Lower leg skin (tissue), 4 donors: ENCODE measurements around the gene TCF7L1. TPM values are rescaled to one million over a fixed set of nuclear protein-coding genes. Genes with fewer than 3 reads are reported as not detected.

Experiments used
- DNase-seq, 2 donors: peaks; one replicate each; pipeline ENCODE4 v3.0.0-alpha.2; 2019; ENCODE audit warnings: low spot score in 2 of 2
- H3K4me3 ChIP-seq: fragments of 200-600 bp; sonication (generic); 2 replicates; pipeline ENCODE4 v1.5.1; 2017; ENCODE audit warnings: mild to moderate bottlenecking, low read depth; ENCODE audit not compliant: poor library complexity, severe bottlenecking
- POLR2A ChIP-seq, 2 donors: fragments of 450-650 bp; IDR thresholded peaks; one replicate each; pipeline ENCODE4 v1.6.1; 2016 to 2017; ENCODE audit warnings: antibody characterized with exemption in 2 of 2, mild to moderate bottlenecking in 1 of 2, moderate library complexity in 1 of 2
- WGBS, 2 donors: methylation state at CpG; one replicate each; pipeline ENCODE4 v1.1.5; 2018; 5-methylcytosine and 5-hydroxymethylcytosine counted together
- intact Hi-C: fragments of 100-400 bp; cut with DNase I; formaldehyde crosslinking; loops from one replicate; pipeline ENCODE4 v1.15.0; 2023; ENCODE audit warnings: low total_unique reads
- total RNA-seq, 4 donors: library from RNA; depleted of rRNA; stranded (reverse); fragments of >200 nt; gene quantifications; one replicate each; pipeline ENCODE4 v1.1.0, GENCODE V29; 2016
- TF ChIP-seq, protein P1 (sequence below), 3 donors: fragments of 450-650 bp; IDR thresholded peaks; one replicate each; pipeline ENCODE4 v1.5.1; 2016; ENCODE audit warnings: antibody characterized with exemption in 3 of 3, mild to moderate bottlenecking in 3 of 3, moderate library complexity in 2 of 3

TCF7L1 gene
- total RNA-seq, 4 donors from 2014 or later = 0.67 to 4.8 (median 1.9) TPM

DNA sequence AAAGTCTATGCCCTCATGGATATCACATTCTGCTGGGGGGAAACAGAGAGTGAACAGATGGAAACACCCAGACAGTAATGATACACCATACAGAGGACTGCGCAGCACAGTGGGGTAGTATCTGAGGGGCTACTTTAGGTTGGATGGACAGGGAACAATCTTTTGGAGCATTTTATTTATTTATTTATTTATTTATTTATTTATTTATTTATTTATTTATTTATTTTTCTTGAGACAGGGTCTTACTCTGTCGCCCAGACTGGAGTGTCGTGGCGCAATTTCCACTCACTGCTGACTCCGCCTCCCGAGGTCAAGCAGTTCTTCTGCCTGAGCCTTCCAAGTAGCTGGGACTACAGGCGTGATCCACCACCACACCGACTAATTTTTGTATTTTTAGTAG lies 105.4 kb downstream of the TCF7L1 start:
- DNase-seq = no peak
- no peak for TF ChIP-seq POLR2A (IDR thresholded peaks at IDR 0.05)
- TF ChIP-seq, protein P1, sequence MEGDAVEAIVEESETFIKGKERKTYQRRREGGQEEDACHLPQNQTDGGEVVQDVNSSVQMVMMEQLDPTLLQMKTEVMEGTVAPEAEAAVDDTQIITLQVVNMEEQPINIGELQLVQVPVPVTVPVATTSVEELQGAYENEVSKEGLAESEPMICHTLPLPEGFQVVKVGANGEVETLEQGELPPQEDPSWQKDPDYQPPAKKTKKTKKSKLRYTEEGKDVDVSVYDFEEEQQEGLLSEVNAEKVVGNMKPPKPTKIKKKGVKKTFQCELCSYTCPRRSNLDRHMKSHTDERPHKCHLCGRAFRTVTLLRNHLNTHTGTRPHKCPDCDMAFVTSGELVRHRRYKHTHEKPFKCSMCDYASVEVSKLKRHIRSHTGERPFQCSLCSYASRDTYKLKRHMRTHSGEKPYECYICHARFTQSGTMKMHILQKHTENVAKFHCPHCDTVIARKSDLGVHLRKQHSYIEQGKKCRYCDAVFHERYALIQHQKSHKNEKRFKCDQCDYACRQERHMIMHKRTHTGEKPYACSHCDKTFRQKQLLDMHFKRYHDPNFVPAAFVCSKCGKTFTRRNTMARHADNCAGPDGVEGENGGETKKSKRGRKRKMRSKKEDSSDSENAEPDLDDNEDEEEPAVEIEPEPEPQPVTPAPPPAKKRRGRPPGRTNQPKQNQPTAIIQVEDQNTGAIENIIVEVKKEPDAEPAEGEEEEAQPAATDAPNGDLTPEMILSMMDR (IDR thresholded peaks at IDR 0.05) = no peak
- intact Hi-C loops = no loop called here
- no peak overlapping the region for H3K4me3 ChIP-seq
- WGBS, 2 donors = 95 to 96% methylated on average over 8 of the region's 8 CpGs

DNA sequence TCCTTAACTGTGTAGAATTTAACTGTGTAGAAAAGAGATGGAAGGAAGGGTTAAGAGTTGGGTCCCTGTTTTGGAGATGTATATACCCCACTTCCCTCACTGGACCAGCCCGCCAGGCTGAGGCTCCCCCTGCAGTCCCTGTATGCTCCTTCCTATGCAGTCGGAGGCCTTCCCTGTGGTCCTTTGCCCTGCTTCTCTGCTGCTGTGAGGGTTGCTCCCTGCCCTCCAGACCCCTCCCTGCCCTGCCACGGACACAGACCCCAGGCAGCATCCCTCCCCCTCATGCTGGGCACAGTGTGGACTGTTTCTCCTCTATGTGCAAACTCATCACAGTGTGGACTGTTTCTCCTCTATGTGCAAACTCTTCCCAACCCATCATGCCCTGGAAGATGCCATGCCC lies 105.9 kb downstream of the TCF7L1 start:
- H3K4me3 ChIP-seq = no peak overlapping the region
- no peak for DNase-seq
- intact Hi-C loops = no loop called here
- 91 to 97% methylated on average over 3 of the region's 3 CpGs for WGBS, 2 donors
- TF ChIP-seq, protein P1 (IDR thresholded peaks at IDR 0.05) = no peak
- no peak for TF ChIP-seq POLR2A (IDR thresholded peaks at IDR 0.05)

DNA sequence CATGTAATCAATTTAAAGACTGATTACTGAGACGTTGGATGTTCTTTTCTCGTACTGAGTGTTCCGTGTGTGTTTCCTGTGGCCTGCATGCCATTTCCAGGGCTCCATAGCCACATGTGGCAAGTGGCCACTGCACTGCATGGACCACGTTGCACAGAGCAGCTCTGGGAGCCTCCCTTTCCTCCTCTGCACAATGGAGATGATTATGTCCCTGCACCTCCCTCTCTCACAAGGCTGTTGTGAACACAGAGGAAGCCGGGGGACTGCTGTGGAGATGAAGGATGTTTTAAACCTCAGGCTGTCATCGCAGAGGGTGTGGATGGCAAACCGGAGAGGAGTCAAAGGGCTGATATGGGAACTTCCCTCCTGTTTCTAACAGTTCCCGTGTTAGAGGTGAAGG lies 106.9 kb downstream of the TCF7L1 start:
- TF ChIP-seq POLR2A (IDR thresholded peaks at IDR 0.05) = no peak
- TF ChIP-seq, protein P1 (IDR thresholded peaks at IDR 0.05) = no peak
- no peak overlapping the region for H3K4me3 ChIP-seq
- intact Hi-C loops = no loop called here
- no peak for DNase-seq
- WGBS, 2 donors = 54 to 70% methylated on average over 8 of the region's 8 CpGs

DNA sequence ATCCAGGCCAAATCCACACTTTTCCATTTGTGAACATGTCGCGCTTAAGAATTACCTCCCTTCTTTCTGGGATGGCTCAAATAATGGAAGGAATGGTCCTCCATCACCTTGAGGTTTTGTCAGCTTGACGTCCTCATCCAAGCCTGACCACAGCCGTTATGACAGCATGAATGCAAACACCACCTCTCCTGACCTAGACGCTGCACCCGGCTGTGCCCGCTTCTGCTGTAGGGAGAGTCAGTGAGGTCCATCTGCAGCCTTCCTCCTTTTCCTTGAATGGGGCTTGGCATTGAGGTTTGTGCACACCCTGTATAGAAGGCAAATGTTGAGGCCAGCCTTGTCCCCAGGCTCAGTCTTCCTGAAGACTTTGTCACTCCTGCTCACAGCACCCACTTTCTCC lies 109.1 kb downstream of the TCF7L1 start:
- WGBS, 2 donors = 85 to 91% methylated on average over 7 of the region's 7 CpGs
- peak in 1 of 2 donors; percentile 77 for DNase-seq
- intact Hi-C loops = no loop called here
- no peak overlapping the region for H3K4me3 ChIP-seq
- TF ChIP-seq, protein P1 (IDR thresholded peaks at IDR 0.05) = no peak
- no peak for TF ChIP-seq POLR2A (IDR thresholded peaks at IDR 0.05)

DNA sequence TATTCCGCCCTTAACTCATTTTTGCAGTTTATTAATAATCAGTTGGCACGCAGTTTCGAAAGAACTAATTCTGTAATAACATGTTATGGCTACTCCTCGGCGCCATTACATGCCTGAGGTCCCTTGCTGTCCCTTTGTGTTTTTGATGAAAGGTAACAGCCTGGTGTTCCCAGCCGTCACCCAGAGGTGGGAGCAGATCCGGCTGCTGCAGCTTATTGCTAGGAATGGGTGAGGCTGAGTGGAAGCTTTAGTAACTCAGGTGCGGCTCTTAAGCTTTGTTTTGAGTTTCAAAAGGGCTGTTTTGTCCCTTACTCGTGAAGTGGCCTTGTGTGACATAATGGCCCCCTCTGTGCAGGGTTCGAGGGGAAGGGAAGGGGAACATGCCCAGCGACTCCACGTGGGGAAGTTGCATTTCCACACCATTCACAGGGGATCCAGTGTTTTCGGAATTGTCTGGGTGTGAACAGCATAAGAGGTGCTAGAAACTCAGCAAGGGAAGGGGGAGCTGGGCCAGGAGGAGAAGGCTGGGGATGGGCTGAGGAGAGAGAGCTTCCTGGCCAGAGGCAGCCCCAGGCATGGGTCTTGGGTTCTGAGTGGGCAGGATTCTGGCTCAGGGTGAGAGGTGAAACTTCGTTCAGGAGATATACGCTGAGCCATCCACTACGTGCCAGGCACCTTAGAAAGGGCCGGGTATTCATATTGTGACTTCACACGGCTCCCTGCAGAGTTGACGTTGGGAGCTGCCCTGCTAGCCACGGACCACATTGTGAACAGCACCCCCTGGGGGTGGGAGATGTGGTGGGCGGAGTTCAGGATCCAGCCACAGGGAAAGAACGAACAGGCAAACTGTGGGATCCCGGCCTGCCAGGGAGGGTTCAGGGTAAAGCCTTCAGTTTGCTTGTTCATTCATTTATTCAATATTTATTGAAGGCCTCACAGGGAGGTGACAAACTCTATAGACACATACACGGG lies 110.2 kb downstream of the TCF7L1 start:
- peak in 1 of 2 donors; percentile 87 for DNase-seq
- intact Hi-C loops = no loop called here
- whole genome bisulfite sequencing, 2 donors = 67 to 73% methylated on average over 24 of the region's 24 CpGs
- no peak for TF ChIP-seq POLR2A (IDR thresholded peaks at IDR 0.05)
- TF ChIP-seq, protein P1 (IDR thresholded peaks at IDR 0.05) = no peak
- H3K4me3 ChIP-seq = no peak overlapping the region
